H1 (cell line): Measurements from ENCODE around the gene C11orf42. TPM values are rescaled to one million over a fixed set of nuclear protein-coding genes. Genes with fewer than 3 reads are reported as not detected.

Source experiments
- CTCF ChIA-PET: fragments of 300-600 bp; sonication (Branson Sonifier 250); formaldehyde crosslinking; loops from one replicate; lab custom pipeline; 2021; ENCODE audit not compliant: partially characterized antibody; lab: Charles Lee
- POLR2A ChIA-PET: fragments of 300-600 bp; sonication (Branson Sonifier 250); formaldehyde crosslinking; loops from one replicate; lab custom pipeline; 2021; ENCODE audit warnings: inconsistent platforms; ENCODE audit not compliant: partially characterized antibody; lab: Charles Lee
- DNase-seq, 2 experiments: peaks; one replicate each; pipeline versions ENCODE4 v3.0.0 to v3.0.0-alpha.2; 2010 to 2022; ENCODE audit warnings: low spot score in 2 of 2, low read depth in 1 of 2, mixed read lengths in 1 of 2
- FAIRE-seq: peaks from 2 replicates; lab custom pipeline; 2011; peaks lifted over from hg19 to GRCh38; lab: Jason Lieb, UNC
- H2AFZ ChIP-seq: 2 replicates; pipeline ENCODE4 v1.8.1; 2012; ENCODE audit warnings: low read length, inconsistent platforms
- H2AK5ac ChIP-seq: 2 replicates; pipeline ENCODE4 v1.6.1; 2013; ENCODE audit warnings: low read depth, low read length
- H2BK120ac ChIP-seq: replicated peaks from 2 replicates; pipeline ENCODE3; 2013; ENCODE audit warnings: low read depth, low read length, inconsistent platforms
- H2BK12ac ChIP-seq: 2 replicates; pipeline ENCODE4 v1.6.1; 2013; ENCODE audit warnings: low read depth, low read length
- H2BK15ac ChIP-seq: 2 replicates; pipeline ENCODE4 v1.6.1; 2013; ENCODE audit warnings: low read length
- H2BK20ac ChIP-seq: 2 replicates; pipeline ENCODE4 v1.6.1; 2013; ENCODE audit warnings: low read length
- H2BK5ac ChIP-seq: 2 replicates; pipeline ENCODE4 v1.6.1; 2013; ENCODE audit warnings: low read depth, low read length
- H3K14ac ChIP-seq: 2 replicates; pipeline ENCODE4 v1.6.1; 2013; ENCODE audit warnings: inconsistent platforms; ENCODE audit not compliant: insufficient read length
- H3K18ac ChIP-seq: 2 replicates; pipeline ENCODE4 v1.6.1; 2013; ENCODE audit warnings: low read length; ENCODE audit errors: extremely low read depth
- H3K23ac ChIP-seq: 2 replicates; pipeline ENCODE4 v1.6.1; 2013; ENCODE audit warnings: inconsistent platforms; ENCODE audit not compliant: insufficient read length
- H3K23me2 ChIP-seq: 2 replicates; pipeline ENCODE4 v1.6.1; 2013; ENCODE audit warnings: low read depth, low read length
- H3K27ac ChIP-seq: 2 replicates; pipeline ENCODE4 v1.6.1; 2011; ENCODE audit warnings: low read depth, low read length, inconsistent platforms
- H3K27me3 ChIP-seq, 4 experiments: replicated peaks in 1 of 4; 1 replicate in 1 of 4; 2 replicates in 3 of 4; pipeline versions ENCODE4 v1.6.1 to v1.8.1; 2011 to 2013; ENCODE audit warnings: low read length in 3 of 4, mild to moderate bottlenecking in 3 of 4, inconsistent platforms in 2 of 4, mixed read lengths in 2 of 4, moderate library complexity in 1 of 4; ENCODE audit not compliant: control insufficient read depth in 3 of 4, insufficient read depth in 3 of 4; ENCODE audit errors: extremely low read depth in 1 of 4
- H3K36me3 ChIP-seq, 4 experiments: 2 replicates each; pipeline versions ENCODE4 v1.6.1 to v1.8.1; 2011 to 2013; ENCODE audit warnings: mild to moderate bottlenecking in 4 of 4, low read length in 3 of 4, moderate library complexity in 2 of 4, control low read depth in 1 of 4, inconsistent platforms in 1 of 4; ENCODE audit not compliant: insufficient read depth in 4 of 4, control insufficient read depth in 2 of 4
- H3K4ac ChIP-seq: replicated peaks from 2 replicates; pipeline ENCODE3; 2013; ENCODE audit warnings: low read length, low read depth, mixed read lengths, inconsistent platforms; ENCODE audit not compliant: insufficient read length
- H3K4me1 ChIP-seq, 4 experiments: replicated peaks in 1 of 4; 1 replicate in 1 of 4; 2 replicates in 3 of 4; pipeline versions ENCODE4 v1.6.1 to v1.8.1; 2011 to 2013; ENCODE audit warnings: low read length in 3 of 4, inconsistent platforms in 2 of 4, mixed read lengths in 1 of 4; ENCODE audit not compliant: insufficient read depth in 4 of 4, control insufficient read depth in 3 of 4
- H3K4me2 ChIP-seq, 2 experiments: 2 replicates each; pipeline versions ENCODE4 v1.6.1 to v1.8.1; 2011 to 2013; ENCODE audit warnings: low read depth in 2 of 2, low read length in 2 of 2, control low read depth in 1 of 2, inconsistent platforms in 1 of 2, mild to moderate bottlenecking in 1 of 2; ENCODE audit not compliant: insufficient read depth in 1 of 2
- H3K4me3 ChIP-seq, 4 experiments: fragments of 200-600, 300-600 bp in 1 of 4; sonication (generic), shearing (Covaris generic), sonication (Bioruptor Twin) in 1 of 4; 2 replicates each; pipeline versions ENCODE4 v1.5.1 to v1.8.1; 2011 to 2016; ENCODE audit warnings: low read length in 4 of 4, low read depth in 3 of 4, control low read depth in 2 of 4, inconsistent platforms in 2 of 4, mild to moderate bottlenecking in 2 of 4, mixed read lengths in 1 of 4, moderate library complexity in 1 of 4; ENCODE audit not compliant: insufficient read depth in 2 of 4; ENCODE audit errors: extremely low read depth in 1 of 4
- H3K56ac ChIP-seq: replicated peaks from 2 replicates; pipeline ENCODE3; 2013; ENCODE audit warnings: low read depth, mild to moderate bottlenecking, mixed read lengths, low read length, inconsistent platforms; ENCODE audit not compliant: insufficient read length
- H3K79me1 ChIP-seq: 2 replicates; pipeline ENCODE4 v1.6.1; 2013; ENCODE audit warnings: low read depth, low read length, control low read depth
- H3K79me2 ChIP-seq, 2 experiments: 2 replicates each; pipeline versions ENCODE4 v1.6.1 to v1.8.1; 2012 to 2013; ENCODE audit warnings: low read length in 2 of 2, mild to moderate bottlenecking in 2 of 2, inconsistent platforms in 1 of 2; ENCODE audit not compliant: insufficient read depth in 2 of 2, control insufficient read depth in 1 of 2
- H3K9ac ChIP-seq, 4 experiments: replicated peaks in 1 of 4; 1 replicate in 1 of 4; 2 replicates in 3 of 4; pipeline versions ENCODE4 v1.6.1 to v1.8.1; 2011 to 2013; ENCODE audit warnings: low read depth in 3 of 4, low read length in 3 of 4, control low read depth in 2 of 4, mild to moderate bottlenecking in 2 of 4, moderate library complexity in 2 of 4, inconsistent platforms in 1 of 4; ENCODE audit errors: extremely low read depth in 1 of 4
- H3K9me3 ChIP-seq, 2 experiments: 2 replicates each; pipeline versions ENCODE4 v1.6.1 to v1.8.1; 2012 to 2013; ENCODE audit warnings: mild to moderate bottlenecking in 2 of 2, moderate library complexity in 2 of 2, control low read depth in 1 of 2, inconsistent platforms in 1 of 2, low read depth in 1 of 2, low read length in 1 of 2, mixed read lengths in 1 of 2; ENCODE audit not compliant: insufficient read depth in 2 of 2
- H4K20me1 ChIP-seq, 2 experiments: replicated peaks in 1 of 2; 2 replicates each; pipeline versions ENCODE3 to v1.8.1; 2011 to 2013; ENCODE audit warnings: inconsistent platforms in 2 of 2, low read length in 2 of 2, mild to moderate bottlenecking in 1 of 2; ENCODE audit not compliant: insufficient read depth in 2 of 2, control insufficient read depth in 1 of 2
- H4K5ac ChIP-seq: 2 replicates; pipeline ENCODE4 v1.6.1; 2013; ENCODE audit warnings: low read length, low read depth, mixed read lengths, inconsistent platforms; ENCODE audit not compliant: insufficient read length
- H4K8ac ChIP-seq: 2 replicates; pipeline ENCODE4 v1.8.0; 2013; ENCODE audit warnings: mild to moderate bottlenecking, moderate library complexity, low read length, inconsistent platforms; ENCODE audit not compliant: insufficient read depth; ENCODE audit errors: extremely low read depth
- H4K91ac ChIP-seq: replicated peaks from 2 replicates; pipeline ENCODE3; 2013; ENCODE audit warnings: low read length, mixed read lengths, inconsistent platforms; ENCODE audit not compliant: insufficient read length
- RFX5 ChIP-seq: IDR thresholded peaks from 2 replicates; pipeline ENCODE4 v1.6.1; 2011; ENCODE audit warnings: low read depth, low read length, improper control_type of control experiment, borderline replicate concordance
- WGBS, 2 experiments: shearing (Covaris generic) in 1 of 2; methylation state at CpG; one replicate each; pipeline versions ENCODE4 v1.1.6 to v1.1.7; 2013 to 2015; ENCODE audit warnings: low lambda C conversion rate in 2 of 2, mixed read lengths in 2 of 2, inconsistent platforms in 1 of 2, low coverage in 1 of 2, missing lambda C conversion rate in 1 of 2; ENCODE audit not compliant: insufficient replicate concordance in 2 of 2, insufficient coverage in 1 of 2, insufficient read length in 1 of 2; ENCODE audit errors: extremely low coverage in 1 of 2, missing lambda C conversion rate in 1 of 2; 5-methylcytosine and 5-hydroxymethylcytosine counted together
- polyA plus RNA-seq, 7 experiments: library from polyadenylated mRNA; depleted of rRNA in 3 of 7; stranded (reverse) in 5 of 7; unstranded in 2 of 7; fragments of >200 nt in 5 of 7; fragments of 200-250 nt in 2 of 7; gene quantifications; 1 replicate in 5 of 7; 2 replicates in 1 of 7; 4 replicates in 1 of 7; pipeline versions ENCODE4 v1.2.1 to v1.2.3, GENCODE V29; 2011 to 2013; ENCODE audit warnings: missing spikeins in 2 of 7, mixed read lengths in 2 of 7
- total RNA-seq: library from RNA; stranded (reverse); fragmentation: NEBNext Ultra II Directional; extraction: Animal tissue kit (Norgen Biotek cat#: 25700); gene quantifications from 2 replicates; pipeline ENCODE4 v1.2.1, GENCODE V29; 2021

C11orf42 gene
- total and polyA plus RNA-seq, 2 of the 8 experiments (the other 6 are each of a cell fraction or from before 2014, with no cell fraction given): not detected

GRCh38 chr11:6249770-6250555, 44.6 kb downstream of the C11orf42 start:
- DNase-seq (no peak), FAIRE-seq (no peak)
- H3K4me3 ChIP-seq: no peak overlapping the region
- H3K56ac ChIP-seq: no peak overlapping the region
- POLR2A ChIA-PET: interaction anchor here (0.5 kb wide), 1 partner anchor 123 kb away, joined by 3 read pairs; no protein-coding TSS in a partner anchor
- H3K9ac ChIP-seq: no peak overlapping the region
- no peak overlapping the region for H3K23ac ChIP-seq
- no peaks in the 10 kb centered on the region for H3K23me2 ChIP-seq
- H3K4me2 ChIP-seq: no peak overlapping the region
- H4K5ac ChIP-seq: no peak overlapping the region
- 81% methylated on average over 3 of the region's 3 CpGs; no CpG with 5 or more reads in 1 of the 2 experiments for WGBS, 2 experiments
- H2AK5ac ChIP-seq: no peak overlapping the region
- H3K79me1 ChIP-seq: no peaks in the 10 kb centered on the region
- H3K4me1 ChIP-seq: no peaks in the 10 kb centered on the region
- no peak overlapping the region; the same call in 1 of the 2 replicates for H4K8ac ChIP-seq
- no peak overlapping the region for H3K27ac ChIP-seq
- H3K79me2 ChIP-seq: no peaks in the 10 kb centered on the region
- no peak overlapping the region for H2BK120ac ChIP-seq
- no peak overlapping the region for H2AFZ ChIP-seq
- no peak overlapping the region for H3K4ac ChIP-seq
- H2BK5ac ChIP-seq: no peak overlapping the region
- H4K91ac ChIP-seq: no peak overlapping the region
- no peaks in the 10 kb centered on the region for H3K36me3 ChIP-seq
- H3K14ac ChIP-seq: no peak overlapping the region
- H2BK20ac ChIP-seq: no peak overlapping the region
- CTCF ChIA-PET: interaction anchor here (0.7 to 14.4 kb wide), 29 partner anchors 8 to 258 kb away, joined by 3 to 166 read pairs (median 11); partner anchors contain the start of genes C11orf42, CAVIN3, CCKBR and CNGA4
- H3K9me3 ChIP-seq: no peaks in the 10 kb centered on the region
- no peak overlapping the region for H2BK12ac ChIP-seq
- no peaks in the 10 kb centered on the region for H3K27me3 ChIP-seq
- H3K18ac ChIP-seq: no peak overlapping the region
- no peaks in the 10 kb centered on the region for H4K20me1 ChIP-seq
- no peak overlapping the region for H2BK15ac ChIP-seq
- no peak for TF ChIP-seq RFX5
